B cell (primary cell): Measurements from ENCODE around the gene MRPL20. TPM values are rescaled to one million over a fixed set of nuclear protein-coding genes. Genes with fewer than 3 reads are reported as not detected.
"Not testable (repeated sequence)": the region's sequence is repeated elsewhere in the genome, so short reads cannot be mapped to it uniquely, and the experiment has no call there.

Experiments
- ATAC-seq: fragments of 200-7000 bp; cut with Tn5 transposase; one replicate; pipeline ENCODE4 v1.10.0; 2021; ENCODE audit warnings: low read depth, mild to moderate bottlenecking, moderate number of reproducible peaks, moderate library complexity
- CTCF ChIA-PET: fragments of 350-600 bp; sonication (Branson Sonifier 250); formaldehyde crosslinking; loops from one replicate; lab custom pipeline; 2021; ENCODE audit warnings: antibody characterized with exemption, inconsistent platforms; lab: Charles Lee
- POLR2A ChIA-PET: fragments of 350-600 bp; sonication (Branson Sonifier 250); formaldehyde crosslinking; loops from one replicate; lab custom pipeline; 2021; ENCODE audit warnings: antibody characterized with exemption; lab: Charles Lee
- DNase-seq: peaks from one replicate; pipeline ENCODE4 v3.0.0; 2013
- H2AFZ ChIP-seq: 2 replicates; pipeline ENCODE4 v1.6.1; 2012; ENCODE audit warnings: mild to moderate bottlenecking, low read depth, low read length; ENCODE audit not compliant: insufficient read depth, poor library complexity, severe bottlenecking
- H3K27ac ChIP-seq, 2 donors: 1 replicate in 1 of 2; 2 replicates in 1 of 2; pipeline ENCODE4 v1.5.1; 2012 to 2013; ENCODE audit warnings: low read length in 2 of 2, mild to moderate bottlenecking in 2 of 2, moderate library complexity in 1 of 2
- H3K27me3 ChIP-seq, 4 experiments: fragments of 200-600 bp in 1 of 4; sonication (generic) in 1 of 4; replicated peaks in 1 of 4; 1 replicate in 2 of 4; 2 replicates in 2 of 4; pipeline versions ENCODE4 v1.6.1 to v1.7.0; 2013 to 2016; ENCODE audit warnings: low read length in 3 of 4, mild to moderate bottlenecking in 2 of 4, mixed read lengths in 1 of 4, moderate library complexity in 1 of 4; ENCODE audit not compliant: insufficient read depth in 4 of 4, control insufficient read depth in 3 of 4; ENCODE audit errors: control extremely low read depth in 1 of 4
- H3K36me3 ChIP-seq, 2 experiments: replicated peaks in 1 of 2; 1 replicate in 1 of 2; 2 replicates in 1 of 2; pipeline versions ENCODE4 v1.6.1 to v1.7.1; 2013; ENCODE audit warnings: low read length in 1 of 2; ENCODE audit not compliant: insufficient read depth in 2 of 2, control insufficient read depth in 1 of 2; ENCODE audit errors: control extremely low read depth in 1 of 2, extremely low read depth in 1 of 2
- H3K4me1 ChIP-seq, 2 donors: fragments of 200-600 bp in 1 of 2; sonication (generic) in 1 of 2; 1 replicate in 1 of 2; 2 replicates in 1 of 2; pipeline versions ENCODE4 v1.5.1 to v1.6.1; 2013 to 2017; ENCODE audit warnings: low read length in 2 of 2; ENCODE audit not compliant: control insufficient read depth in 2 of 2, insufficient read depth in 2 of 2
- H3K4me2 ChIP-seq: replicated peaks from 2 replicates; pipeline ENCODE3; 2012; ENCODE audit warnings: mild to moderate bottlenecking, low read depth, low read length; ENCODE audit not compliant: poor library complexity, severe bottlenecking
- H3K4me3 ChIP-seq, 5 experiments: fragments of 200-600 bp in 1 of 5; sonication (generic) in 1 of 5; 1 replicate in 3 of 5; 2 replicates in 2 of 5; pipeline versions ENCODE4 v1.5.1 to v1.7.0; 2011 to 2016; ENCODE audit warnings: low read length in 4 of 5, mild to moderate bottlenecking in 4 of 5, low read depth in 2 of 5, control low read depth in 1 of 5, moderate library complexity in 1 of 5; ENCODE audit not compliant: insufficient read depth in 1 of 5; ENCODE audit errors: control extremely low read depth in 1 of 5, extremely low read depth in 1 of 5
- H3K79me2 ChIP-seq: fragments of 200-600 bp; sonication (generic); one replicate; pipeline ENCODE4 v1.6.0; 2016; ENCODE audit warnings: low read length; ENCODE audit not compliant: control insufficient read depth, insufficient read depth
- H3K9ac ChIP-seq: fragments of 200-600 bp; sonication (generic); 2 replicates; pipeline ENCODE4 v1.6.1; 2017; ENCODE audit warnings: mild to moderate bottlenecking, low read length, moderate library complexity
- H3K9me3 ChIP-seq, 3 donors: one replicate each; pipeline versions ENCODE4 v1.6.1 to v1.7.1; 2013; ENCODE audit warnings: low read length in 2 of 3; ENCODE audit not compliant: control insufficient read depth in 2 of 3, insufficient read depth in 1 of 3; ENCODE audit errors: control extremely low read depth in 1 of 3
- H4K20me1 ChIP-seq: 2 replicates; pipeline ENCODE4 v1.6.0; 2012; ENCODE audit warnings: mild to moderate bottlenecking, low read length; ENCODE audit not compliant: insufficient read depth, control insufficient read depth, poor library complexity, severe bottlenecking
- H3K27ac Mint-ChIP-seq: one replicate; pipeline ENCODE4 v1.8.0; 2021; ENCODE audit warnings: mixed read lengths
- H3K27me3 Mint-ChIP-seq: one replicate; pipeline ENCODE4 v1.8.0; 2021; ENCODE audit warnings: mixed read lengths
- H3K4me1 Mint-ChIP-seq: one replicate; pipeline ENCODE4 v1.8.0; 2021; ENCODE audit warnings: mixed read lengths
- H3K4me3 Mint-ChIP-seq: one replicate; pipeline ENCODE4 v1.8.0; 2021; ENCODE audit warnings: mixed read lengths
- H3K9me3 Mint-ChIP-seq: one replicate; pipeline ENCODE4 v1.8.0; 2022; ENCODE audit warnings: mixed read lengths; ENCODE audit not compliant: insufficient read depth
- EZH2 ChIP-seq: IDR thresholded peaks from 2 replicates; pipeline ENCODE4 v1.6.1; 2012; ENCODE audit warnings: borderline replicate concordance, low read depth, mild to moderate bottlenecking, moderate library complexity, low read length; ENCODE audit not compliant: insufficient read depth, poor library complexity, severe bottlenecking
- WGBS: methylation state at CpG from one replicate; pipeline ENCODE4 v1.1.5; 2013; ENCODE audit warnings: missing lambda C conversion rate; ENCODE audit not compliant: insufficient coverage; 5-methylcytosine and 5-hydroxymethylcytosine counted together
- intact Hi-C: fragments of 100-400 bp; cut with micrococcal nuclease; formaldehyde crosslinking; loops from one replicate; pipeline ENCODE4 v1.10.0; 2022
- polyA plus RNA-seq: library from polyadenylated mRNA; depleted of rRNA; stranded (reverse); fragments of >200 nt; gene quantifications from 2 replicates; pipeline ENCODE4 v1.2.3, GENCODE V29; 2012
- total RNA-seq, 2 donors: library from RNA; stranded (reverse); fragments of 120-200 nt in 1 of 2; gene quantifications; 1 replicate in 1 of 2; 2 replicates in 1 of 2; pipeline versions ENCODE4 v1.2.3 to v1.2.4, GENCODE V29; 2013 to 2022
- TF ChIP-seq, protein P1 (sequence below): fragments of 200-600 bp; IDR thresholded peaks from one replicate; pipeline ENCODE4 v1.8.0; 2022; ENCODE audit warnings: antibody characterized with exemption, mild to moderate bottlenecking

The MRPL20 gene
- total and polyA plus RNA-seq, 2 donors (not counting 1 experiment from before 2014, with no cell fraction given): 55.9 to 119 TPM

- Histone ChIP-seq H3K36me3 (no peaks in the 10 kb centered on the region), H3K9me3 (no peaks in the 10 kb centered on the region), H3K79me2 (no peaks in the 10 kb centered on the region), H3K4me1 (no peaks in the 10 kb centered on the region), H3K27me3 (peaks cover 0 to 4% (median 0%) of the 10 kb centered on the region in 4 experiments), H2AFZ (no peak overlapping the region), H3K4me2 (no peak overlapping the region), H3K9ac (no peak overlapping the region), H3K27ac (no peak overlapping the region), H3K4me3 (no peak overlapping the region), H4K20me1 (no peaks in the 10 kb centered on the region)
- CTCF ChIA-PET: no interaction called here
- no peak for DNase-seq
- intact Hi-C loops: no loop called here
- Mint-ChIP-seq H3K4me3 (no peak overlapping the region), H3K9me3 (no peaks in the 10 kb centered on the region), H3K27me3 (no peaks in the 10 kb centered on the region), H3K27ac (no peak overlapping the region), H3K4me1 (no peaks in the 10 kb centered on the region)
- TF ChIP-seq, protein P1, sequence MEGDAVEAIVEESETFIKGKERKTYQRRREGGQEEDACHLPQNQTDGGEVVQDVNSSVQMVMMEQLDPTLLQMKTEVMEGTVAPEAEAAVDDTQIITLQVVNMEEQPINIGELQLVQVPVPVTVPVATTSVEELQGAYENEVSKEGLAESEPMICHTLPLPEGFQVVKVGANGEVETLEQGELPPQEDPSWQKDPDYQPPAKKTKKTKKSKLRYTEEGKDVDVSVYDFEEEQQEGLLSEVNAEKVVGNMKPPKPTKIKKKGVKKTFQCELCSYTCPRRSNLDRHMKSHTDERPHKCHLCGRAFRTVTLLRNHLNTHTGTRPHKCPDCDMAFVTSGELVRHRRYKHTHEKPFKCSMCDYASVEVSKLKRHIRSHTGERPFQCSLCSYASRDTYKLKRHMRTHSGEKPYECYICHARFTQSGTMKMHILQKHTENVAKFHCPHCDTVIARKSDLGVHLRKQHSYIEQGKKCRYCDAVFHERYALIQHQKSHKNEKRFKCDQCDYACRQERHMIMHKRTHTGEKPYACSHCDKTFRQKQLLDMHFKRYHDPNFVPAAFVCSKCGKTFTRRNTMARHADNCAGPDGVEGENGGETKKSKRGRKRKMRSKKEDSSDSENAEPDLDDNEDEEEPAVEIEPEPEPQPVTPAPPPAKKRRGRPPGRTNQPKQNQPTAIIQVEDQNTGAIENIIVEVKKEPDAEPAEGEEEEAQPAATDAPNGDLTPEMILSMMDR: no peak
- no peak for TF ChIP-seq EZH2
- 93% methylated on average over 25 of the region's 30 CpGs for WGBS
- no peak for ATAC-seq
- POLR2A ChIA-PET: no interaction called here
These were observed 48.3 kb upstream of the MRPL20 start for GRCh38 chr1:1455366-1455884.

- WGBS: 80% methylated on average over 26 of the region's 41 CpGs
- H3K9me3 ChIP-seq, H3K9ac ChIP-seq, DNase-seq, H3K4me1 ChIP-seq, H2AFZ ChIP-seq, ATAC-seq, H4K20me1 ChIP-seq, H3K27ac Mint-ChIP-seq, H3K79me2 ChIP-seq, POLR2A ChIA-PET, H3K4me3 ChIP-seq, CTCF ChIA-PET, H3K36me3 ChIP-seq, intact Hi-C loops, H3K27me3 ChIP-seq, H3K27ac ChIP-seq, H3K4me2 ChIP-seq, H3K4me3 Mint-ChIP-seq, H3K4me1 Mint-ChIP-seq, H3K9me3 Mint-ChIP-seq, H3K27me3 Mint-ChIP-seq: not testable (repeated sequence)
These were observed 47.4 kb upstream of the MRPL20 start for GRCh38 chr1:1454286-1455056.
